ENCODE measurements around the gene PDLIM7.

Gene PDLIM7

GRCh38 chr5:177505075-177505474 is 7.7 kb upstream of the PDLIM7 start:
- no peak for DNase-seq

- DNase-seq = no peak
These were observed 7.0 kb upstream of the PDLIM7 start for GRCh38 chr5:177504086-177505056.

DNA sequence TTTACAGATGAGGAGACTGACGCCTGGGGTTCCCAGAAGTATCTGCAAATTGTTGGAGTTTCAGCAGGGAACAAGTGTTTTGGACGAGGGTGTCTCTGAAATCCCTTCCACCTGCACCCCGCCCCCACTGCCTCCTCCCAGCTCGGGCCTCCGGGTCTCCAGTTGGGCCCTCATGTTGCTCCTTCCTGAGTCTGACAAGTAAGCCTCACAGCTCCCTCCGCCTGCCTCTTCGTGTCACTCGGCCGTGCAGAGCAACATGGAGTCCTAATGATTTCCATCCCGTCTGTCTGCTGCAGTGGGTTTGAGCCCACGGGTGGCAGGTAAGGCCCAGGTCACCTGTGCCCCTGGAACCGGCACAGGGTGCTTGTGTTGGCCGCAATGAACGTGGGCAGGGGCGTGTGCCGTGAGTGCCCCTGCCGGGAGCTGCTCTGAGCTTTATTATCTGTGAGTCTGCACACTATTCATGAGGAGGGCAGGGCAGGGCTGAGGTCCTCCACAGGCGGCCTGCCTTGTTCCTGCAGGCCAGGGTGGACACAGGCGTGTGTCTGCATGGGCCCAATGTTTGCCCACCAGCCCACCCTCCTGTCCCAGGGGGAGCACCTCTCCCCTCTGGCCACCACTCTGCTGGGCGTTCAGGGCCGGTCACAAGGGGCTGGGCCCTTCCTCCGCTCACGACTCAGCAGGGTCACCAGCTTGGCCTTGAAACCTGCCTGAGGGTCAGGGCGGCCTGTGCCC is 6.1 kb upstream of the PDLIM7 start:
- DNase-seq = no peak

GRCh38 chr5:177502886-177503285 is 5.5 kb upstream of the PDLIM7 start:
- no peak for DNase-seq

- no peak for DNase-seq
These were observed 4.7 kb upstream of the PDLIM7 start for GRCh38 chr5:177501874-177502678.

DNA sequence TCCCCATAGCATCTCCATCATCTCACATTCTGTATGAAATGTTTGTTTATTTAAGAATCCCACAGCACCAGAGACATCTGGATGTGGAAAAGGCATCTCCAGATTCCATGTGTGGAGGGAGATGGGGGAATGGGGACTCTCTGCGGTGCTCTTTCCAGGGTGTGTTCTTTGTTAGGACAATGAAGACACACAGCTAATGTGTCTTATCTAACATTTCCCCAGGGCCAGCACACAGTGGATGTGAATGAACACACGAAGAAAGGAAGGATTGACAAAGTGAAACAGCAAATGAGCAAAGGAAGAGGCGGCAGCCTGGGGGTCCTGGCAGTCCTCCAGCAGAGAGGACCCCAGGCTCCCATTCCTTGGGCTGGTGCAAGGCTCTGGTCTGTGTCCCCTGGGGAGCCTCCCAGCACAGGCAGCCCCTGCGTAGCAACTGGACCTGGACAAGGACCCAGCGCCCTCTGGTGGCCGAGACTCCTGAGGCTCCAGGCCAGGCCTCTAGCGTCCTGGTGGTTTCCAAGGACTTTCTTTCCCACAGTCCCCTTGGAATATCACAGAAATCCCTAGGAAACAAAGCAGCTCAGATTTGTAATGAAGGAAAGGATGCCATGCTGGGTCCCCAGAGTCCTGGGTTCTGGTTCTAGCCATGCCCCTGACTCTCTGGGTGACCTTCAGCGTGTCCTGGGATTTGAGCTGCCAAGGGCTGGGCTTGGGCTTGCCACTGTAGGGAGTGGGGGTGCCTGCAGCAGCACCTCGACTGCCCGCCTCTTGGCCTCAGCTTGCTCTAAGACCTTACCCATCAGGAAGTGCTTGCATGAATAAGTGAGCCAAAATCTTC is 3.5 kb upstream of the PDLIM7 start:
- DNase-seq = peak; percentile 45

DNA sequence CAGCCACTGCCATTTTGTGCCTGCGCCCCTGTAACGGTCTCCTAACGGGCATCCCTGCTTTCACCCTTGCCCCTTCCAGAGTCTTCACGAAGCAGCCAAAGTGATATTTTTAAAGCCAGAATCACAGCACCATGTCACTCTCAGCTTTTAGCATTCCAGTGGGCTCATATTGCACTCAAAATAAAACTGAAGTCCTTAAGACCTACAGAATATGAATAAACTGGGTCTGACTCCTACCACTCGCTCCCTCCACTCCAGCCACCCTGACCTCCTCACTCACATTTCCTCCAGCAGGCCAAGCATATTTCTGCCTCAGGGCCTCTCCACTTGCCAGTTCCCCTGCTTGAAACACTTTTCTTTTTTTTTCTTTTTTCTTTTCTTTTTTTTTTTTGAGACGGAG is 2.4 kb upstream of the PDLIM7 start:
- DNase-seq = no peak

GRCh38 chr5:177498013-177498787 is 796 bp upstream of the PDLIM7 start:
- DNase-seq = no peak

DNA sequence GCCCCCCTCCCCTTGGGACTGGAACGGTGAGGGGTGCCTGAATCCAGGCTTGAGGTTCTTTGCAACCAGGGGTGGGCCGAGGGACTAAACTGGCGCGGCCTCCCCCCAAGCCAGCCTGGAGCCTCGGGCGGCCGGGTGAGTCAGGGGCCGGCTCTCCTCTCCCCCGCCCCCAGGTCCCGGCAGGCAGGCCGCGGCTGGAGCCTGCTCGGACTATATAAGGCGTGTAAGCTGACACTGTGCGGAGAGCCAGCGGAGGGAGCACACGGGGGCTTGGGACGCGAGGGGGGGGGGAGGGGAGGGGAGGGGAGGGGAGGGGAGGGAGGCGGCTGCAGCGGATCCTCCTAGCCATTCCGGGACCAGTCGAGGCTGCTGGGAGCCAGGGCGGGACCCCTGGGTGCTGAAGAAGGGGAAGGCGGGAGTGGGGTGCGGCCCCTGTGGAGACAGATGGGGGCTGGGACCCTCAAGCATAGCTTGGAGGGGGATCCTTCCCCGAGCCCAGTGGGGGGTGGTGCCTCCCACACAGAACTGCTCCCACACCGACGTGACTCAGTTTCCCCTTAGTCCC is 595 bp downstream of the PDLIM7 start:
- peak; percentile 21 for DNase-seq

- no peak for DNase-seq
These were observed 1.2 kb downstream of the PDLIM7 start for GRCh38 chr5:177496070-177496726.

DNA sequence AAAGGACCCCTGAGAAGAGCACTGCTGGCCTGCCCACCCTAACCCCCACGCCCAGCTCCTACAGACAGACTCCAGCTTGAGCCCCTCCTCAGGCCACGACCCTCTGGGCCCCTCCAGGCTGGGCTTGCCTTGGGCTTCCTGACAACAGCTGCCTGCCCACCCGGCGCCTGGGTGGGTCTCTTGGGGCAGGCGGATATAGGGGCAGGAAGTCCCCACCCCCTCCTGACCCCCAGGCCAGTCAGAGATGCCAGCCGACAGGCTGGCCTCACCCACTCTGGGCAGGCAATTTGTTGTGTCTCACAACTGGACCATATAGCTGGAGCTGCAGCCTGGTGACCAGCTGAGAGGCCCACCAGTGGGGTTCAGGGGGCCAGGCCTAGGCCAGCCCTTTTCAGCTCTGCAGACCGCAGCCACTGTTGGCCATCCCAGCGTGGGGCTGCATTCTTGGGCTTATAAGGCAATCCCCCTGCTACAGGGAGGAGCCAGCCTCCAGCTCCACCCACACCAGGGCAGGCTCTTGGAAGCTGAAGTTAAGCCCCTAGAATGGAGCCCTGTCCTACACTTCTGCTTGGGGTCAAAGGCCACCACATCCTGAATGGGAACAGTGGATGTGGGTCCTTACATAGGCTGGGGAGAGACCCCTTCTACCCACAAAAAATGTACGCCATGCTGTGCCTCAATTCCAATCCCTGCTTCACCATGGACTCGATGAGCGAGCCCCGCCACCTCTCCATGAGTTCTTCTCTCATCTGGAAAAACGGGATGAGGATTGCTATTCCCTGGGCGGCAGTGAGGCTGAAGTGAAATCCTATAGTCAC is 2.0 kb downstream of the PDLIM7 start:
- no peak for DNase-seq

DNA sequence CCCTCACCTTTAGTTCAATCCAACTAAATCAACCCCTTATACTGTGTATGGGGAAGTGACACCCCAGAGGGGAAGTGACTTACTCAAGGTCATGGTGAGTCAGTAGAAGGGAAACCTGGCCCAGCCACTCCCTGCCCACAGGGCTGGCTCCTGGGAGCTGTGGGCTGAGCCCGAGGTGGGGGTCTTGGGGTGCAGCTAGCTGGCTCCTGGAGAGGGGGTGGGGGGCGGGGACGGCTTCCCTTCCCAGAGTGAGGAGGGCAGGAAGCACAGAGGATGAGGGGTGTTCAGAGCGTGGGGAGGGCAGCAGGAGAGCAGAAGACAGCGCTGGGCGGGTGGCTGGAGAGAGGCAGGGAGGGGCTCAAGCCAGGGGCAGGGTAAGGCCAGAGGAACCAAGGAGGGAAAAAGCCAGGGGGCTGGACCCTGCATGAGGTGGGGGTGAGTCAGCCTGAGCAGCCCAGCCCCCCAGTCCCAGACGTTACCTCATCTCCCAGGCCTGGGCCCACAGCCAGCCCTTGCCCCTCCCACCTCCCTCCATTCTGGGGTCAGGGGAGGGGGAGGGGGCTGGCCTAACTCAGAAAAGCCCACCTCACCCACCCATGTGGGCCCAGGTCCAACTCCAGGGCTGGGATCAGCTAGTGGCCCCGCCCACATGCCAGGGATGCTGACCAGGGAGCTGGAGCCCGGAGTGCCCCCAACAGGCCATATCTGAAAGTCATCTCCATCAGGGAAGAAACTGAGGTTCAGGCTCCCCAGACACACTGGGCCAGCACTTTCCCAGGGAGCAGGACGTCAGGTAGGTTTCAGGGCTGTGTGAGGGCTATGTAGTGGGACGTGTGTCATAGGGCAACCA is 2.8 kb downstream of the PDLIM7 start:
- DNase-seq = no peak

- DNase-seq = no peak
These were observed 3.5 kb downstream of the PDLIM7 start for GRCh38 chr5:177493795-177494345.

GRCh38 chr5:177492841-177493240 is 4.6 kb downstream of the PDLIM7 start:
- DNase-seq = no peak

DNA sequence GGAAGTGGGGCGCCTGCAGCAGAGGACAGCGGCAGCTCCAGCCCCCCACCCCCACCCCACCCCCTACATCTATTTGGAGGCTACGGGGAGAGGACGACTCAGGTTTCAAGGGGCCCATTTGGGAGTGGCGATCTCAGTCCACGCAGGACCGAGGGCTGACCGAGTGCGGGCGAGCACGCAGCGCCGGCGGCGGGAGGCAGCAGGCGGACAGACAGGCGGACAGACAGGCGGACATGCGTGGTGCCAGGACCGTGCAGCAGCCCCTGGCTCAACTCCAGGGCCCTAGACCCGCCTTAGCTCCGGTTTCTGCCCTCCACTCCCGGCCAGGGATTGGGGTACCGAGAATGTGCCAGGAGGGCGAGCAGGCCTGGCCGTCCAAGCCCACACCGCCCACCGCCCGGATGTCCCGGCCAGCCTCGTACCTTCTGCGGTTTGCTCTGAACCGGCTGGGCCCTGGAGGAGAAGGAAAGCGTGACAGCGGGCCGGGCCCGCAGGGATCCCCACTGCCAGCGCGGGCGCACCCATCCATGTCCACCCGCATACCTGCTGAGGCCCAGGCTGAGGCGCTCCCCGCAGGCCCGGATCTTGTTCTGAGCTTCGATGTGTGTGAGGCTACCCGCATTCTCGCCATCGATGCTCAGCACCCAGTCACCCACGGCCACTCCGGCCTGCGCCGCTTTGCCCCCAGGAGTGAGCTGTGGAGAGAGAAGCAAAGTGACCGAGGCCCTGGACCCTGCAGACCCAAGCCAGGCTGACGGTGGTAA is 5.2 kb downstream of the PDLIM7 start:
- DNase-seq = no peak

- DNase-seq = no peak
These were observed 5.9 kb downstream of the PDLIM7 start for GRCh38 chr5:177491429-177491945.

DNA sequence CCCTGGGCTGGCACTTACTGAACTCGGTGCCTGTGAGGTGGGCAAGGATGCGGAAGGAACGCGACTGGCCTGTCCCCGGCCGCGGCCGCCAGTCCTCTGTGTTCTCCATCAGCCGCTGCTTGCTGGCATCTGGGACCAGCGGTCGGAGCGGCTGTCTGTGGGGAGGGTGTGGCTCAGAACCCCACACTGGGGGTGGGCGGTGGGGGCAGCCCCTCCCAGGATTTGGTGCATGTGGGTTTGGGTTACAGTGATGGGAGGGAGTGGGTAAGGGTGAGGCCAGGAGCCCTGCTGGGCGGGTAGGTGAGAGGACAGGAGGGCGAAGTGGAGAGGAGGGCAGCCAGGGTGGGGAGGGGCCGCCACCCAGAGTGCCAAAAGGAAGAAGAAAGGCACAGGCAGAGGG is 6.4 kb downstream of the PDLIM7 start:
- DNase-seq = no peak

Data from NCI-H2107 (cell line).